ENCODE measurements around the gene HSD17B7. TPM values are rescaled to one million over a fixed set of nuclear protein-coding genes. Genes with fewer than 3 reads are reported as not detected.
"Not testable (repeated sequence)": the region's sequence is repeated elsewhere in the genome, so short reads cannot be mapped to it uniquely, and the experiment has no call there.

HSD17B7 gene
- total and polyA plus RNA-seq, 2 donors (not counting 1 experiment from before 2014, with no cell fraction given): 19.8 to 50.4 TPM

DNA sequence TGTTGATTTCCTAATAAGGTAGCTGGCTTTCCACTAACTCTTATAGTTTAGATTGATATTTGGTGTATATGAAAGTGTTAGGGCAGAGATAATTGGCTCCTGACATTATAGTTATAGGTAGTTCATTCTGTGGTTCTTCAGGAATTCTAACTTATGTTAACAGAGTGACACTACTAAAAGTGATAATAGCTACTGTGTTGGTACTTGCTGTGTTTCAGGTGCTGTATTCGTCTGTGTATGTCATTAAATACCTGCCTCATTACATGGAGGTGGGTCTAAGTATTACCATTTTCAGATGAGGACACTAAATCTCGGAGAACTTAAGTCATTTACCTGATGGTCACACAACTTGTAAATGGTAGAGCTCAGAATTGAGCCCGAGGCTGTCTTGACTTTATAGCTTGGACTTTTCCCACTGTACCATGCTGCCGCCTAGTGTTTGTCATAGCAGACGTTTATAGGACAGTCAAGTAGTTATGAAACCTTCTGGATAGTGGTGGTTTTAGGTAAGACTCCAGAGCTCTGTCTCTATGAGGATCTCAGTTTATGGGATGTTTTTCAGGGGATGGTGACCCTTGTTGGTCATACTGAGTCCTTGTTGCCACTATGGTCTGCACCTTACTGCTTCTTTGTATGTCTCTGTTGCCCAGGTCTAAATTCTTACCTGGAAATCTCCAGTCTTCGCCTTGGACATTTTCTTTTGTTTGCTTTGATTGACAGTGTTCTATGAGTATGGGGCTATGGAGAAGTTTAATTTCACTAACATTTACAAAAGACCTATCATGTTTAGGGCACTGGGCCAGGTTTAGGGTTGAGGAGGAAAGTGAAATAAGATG, 9.7 kb downstream of the HSD17B7 start:
- not testable (repeated sequence) for H3K4me1 ChIP-seq (ENCODE audit: control insufficient read depth, extremely low read depth, insufficient read depth, low read length); H3K27me3 ChIP-seq (ENCODE audit: control insufficient read depth, insufficient read depth, low read length); H4K20me1 ChIP-seq (ENCODE audit: control insufficient read depth, extremely low read depth, insufficient read depth, low read length); H3K9ac ChIP-seq (ENCODE audit: insufficient read depth, low read length); H2AFZ ChIP-seq (ENCODE audit: low read length); H3K4me3 ChIP-seq (replicated peaks in 1 of 4; ENCODE audit: control extremely low read depth in 1 of 4, insufficient read depth in 1 of 4, low read depth in 3 of 4, low read length in 4 of 4); H3K4me2 ChIP-seq (ENCODE audit: extremely low read depth, insufficient read depth, low read length); H3K36me3 ChIP-seq (ENCODE audit: control insufficient read depth, insufficient read depth, low read length); H3K9me3 ChIP-seq (ENCODE audit: control insufficient read depth, insufficient read depth, low read depth, low read length); H3K27ac ChIP-seq (ENCODE audit: insufficient read depth, low read length); H3K79me2 ChIP-seq (ENCODE audit: control insufficient read depth, insufficient read depth, low read length)
- DNase-seq (ENCODE audit: low read depth in 2 of 2): peak; percentile 49 to 79
- TF ChIP-seq, protein P1, sequence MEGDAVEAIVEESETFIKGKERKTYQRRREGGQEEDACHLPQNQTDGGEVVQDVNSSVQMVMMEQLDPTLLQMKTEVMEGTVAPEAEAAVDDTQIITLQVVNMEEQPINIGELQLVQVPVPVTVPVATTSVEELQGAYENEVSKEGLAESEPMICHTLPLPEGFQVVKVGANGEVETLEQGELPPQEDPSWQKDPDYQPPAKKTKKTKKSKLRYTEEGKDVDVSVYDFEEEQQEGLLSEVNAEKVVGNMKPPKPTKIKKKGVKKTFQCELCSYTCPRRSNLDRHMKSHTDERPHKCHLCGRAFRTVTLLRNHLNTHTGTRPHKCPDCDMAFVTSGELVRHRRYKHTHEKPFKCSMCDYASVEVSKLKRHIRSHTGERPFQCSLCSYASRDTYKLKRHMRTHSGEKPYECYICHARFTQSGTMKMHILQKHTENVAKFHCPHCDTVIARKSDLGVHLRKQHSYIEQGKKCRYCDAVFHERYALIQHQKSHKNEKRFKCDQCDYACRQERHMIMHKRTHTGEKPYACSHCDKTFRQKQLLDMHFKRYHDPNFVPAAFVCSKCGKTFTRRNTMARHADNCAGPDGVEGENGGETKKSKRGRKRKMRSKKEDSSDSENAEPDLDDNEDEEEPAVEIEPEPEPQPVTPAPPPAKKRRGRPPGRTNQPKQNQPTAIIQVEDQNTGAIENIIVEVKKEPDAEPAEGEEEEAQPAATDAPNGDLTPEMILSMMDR (conservative IDR thresholded peaks at IDR 0.05 in 1 of 2, IDR thresholded peaks at IDR 0.05 in 1 of 2; ENCODE audit: low read depth in 1 of 2, low read length in 2 of 2): peak; percentile 57 to 70

GRCh38 chr1:162807503-162807902, 17.0 kb downstream of the HSD17B7 start:
- not testable (repeated sequence) for H3K79me2 ChIP-seq (ENCODE audit: control insufficient read depth, insufficient read depth, low read length); H3K4me2 ChIP-seq (ENCODE audit: extremely low read depth, insufficient read depth, low read length); H3K36me3 ChIP-seq (ENCODE audit: control insufficient read depth, insufficient read depth, low read length); H3K9me3 ChIP-seq (ENCODE audit: control insufficient read depth, insufficient read depth, low read depth, low read length); DNase-seq (ENCODE audit: low read depth in 2 of 2); H3K9ac ChIP-seq (ENCODE audit: insufficient read depth, low read length); H3K4me1 ChIP-seq (ENCODE audit: control insufficient read depth, extremely low read depth, insufficient read depth, low read length); H3K4me3 ChIP-seq (replicated peaks in 1 of 4; ENCODE audit: control extremely low read depth in 1 of 4, insufficient read depth in 1 of 4, low read depth in 3 of 4, low read length in 4 of 4); H2AFZ ChIP-seq (ENCODE audit: low read length); H4K20me1 ChIP-seq (ENCODE audit: control insufficient read depth, extremely low read depth, insufficient read depth, low read length); H3K27me3 ChIP-seq (ENCODE audit: control insufficient read depth, insufficient read depth, low read length); H3K27ac ChIP-seq (ENCODE audit: insufficient read depth, low read length)

- H3K4me1 ChIP-seq (ENCODE audit: control insufficient read depth, extremely low read depth, insufficient read depth, low read length); H3K9ac ChIP-seq (ENCODE audit: insufficient read depth, low read length); DNase-seq (ENCODE audit: low read depth in 2 of 2); H4K20me1 ChIP-seq (ENCODE audit: control insufficient read depth, extremely low read depth, insufficient read depth, low read length); H3K79me2 ChIP-seq (ENCODE audit: control insufficient read depth, insufficient read depth, low read length); H3K36me3 ChIP-seq (ENCODE audit: control insufficient read depth, insufficient read depth, low read length); H2AFZ ChIP-seq (ENCODE audit: low read length); H3K9me3 ChIP-seq (ENCODE audit: control insufficient read depth, insufficient read depth, low read depth, low read length); H3K27ac ChIP-seq (ENCODE audit: insufficient read depth, low read length); H3K4me2 ChIP-seq (ENCODE audit: extremely low read depth, insufficient read depth, low read length); H3K4me3 ChIP-seq (replicated peaks in 1 of 4; ENCODE audit: control extremely low read depth in 1 of 4, insufficient read depth in 1 of 4, low read depth in 3 of 4, low read length in 4 of 4); H3K27me3 ChIP-seq (ENCODE audit: control insufficient read depth, insufficient read depth, low read length): not testable (repeated sequence)
Observed at GRCh38 chr1:162812357-162812756, 21.9 kb downstream of the HSD17B7 start.

DNA sequence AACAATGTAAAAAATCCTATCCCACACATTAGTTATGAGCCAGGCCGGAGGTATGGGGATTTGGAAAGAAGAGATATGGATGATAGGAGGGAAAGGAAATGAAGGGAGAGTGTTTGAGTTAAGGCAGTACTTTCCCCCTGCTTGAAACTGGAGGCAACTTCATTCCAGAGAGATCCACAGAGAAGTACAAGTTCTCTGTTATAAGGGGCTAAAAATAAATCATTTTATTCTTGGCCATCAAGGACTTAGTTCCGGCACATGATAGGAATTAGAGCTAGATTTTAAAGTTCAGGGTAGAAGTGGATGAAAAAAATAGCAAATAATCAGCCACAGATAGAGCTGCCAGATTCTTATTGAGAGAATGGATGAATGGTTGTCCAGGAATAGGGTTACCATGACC, 27.6 kb downstream of the HSD17B7 start:
- H3K9me3 ChIP-seq (ENCODE audit: control insufficient read depth, insufficient read depth, low read depth, low read length); H3K36me3 ChIP-seq (ENCODE audit: control insufficient read depth, insufficient read depth, low read length); H3K4me1 ChIP-seq (ENCODE audit: control insufficient read depth, extremely low read depth, insufficient read depth, low read length); H3K4me2 ChIP-seq (ENCODE audit: extremely low read depth, insufficient read depth, low read length); H2AFZ ChIP-seq (ENCODE audit: low read length); H4K20me1 ChIP-seq (ENCODE audit: control insufficient read depth, extremely low read depth, insufficient read depth, low read length); DNase-seq (ENCODE audit: low read depth in 2 of 2); H3K79me2 ChIP-seq (ENCODE audit: control insufficient read depth, insufficient read depth, low read length); H3K27ac ChIP-seq (ENCODE audit: insufficient read depth, low read length); H3K9ac ChIP-seq (ENCODE audit: insufficient read depth, low read length); H3K27me3 ChIP-seq (ENCODE audit: control insufficient read depth, insufficient read depth, low read length); H3K4me3 ChIP-seq (replicated peaks in 1 of 4; ENCODE audit: control extremely low read depth in 1 of 4, insufficient read depth in 1 of 4, low read depth in 3 of 4, low read length in 4 of 4): not testable (repeated sequence)

DNA sequence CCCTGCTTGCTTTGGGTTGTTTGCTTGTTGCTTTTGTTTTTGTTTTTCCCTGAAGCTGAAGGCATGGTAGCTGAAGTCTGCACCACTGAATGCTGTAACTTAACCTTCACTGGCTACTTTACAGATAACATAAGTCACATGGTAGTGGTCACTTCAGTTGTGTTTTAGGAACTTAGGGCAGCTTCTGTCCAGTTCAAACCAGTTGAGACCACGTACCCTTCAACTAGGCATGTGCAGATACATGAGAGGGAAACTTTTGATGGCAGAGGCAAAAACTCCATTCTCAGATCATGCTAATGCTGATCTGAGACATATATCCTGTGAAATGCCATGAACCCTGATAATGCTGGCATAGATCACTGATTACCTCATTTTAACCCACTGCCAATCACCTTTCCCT, 28.2 kb downstream of the HSD17B7 start:
- not testable (repeated sequence) for DNase-seq (ENCODE audit: low read depth in 2 of 2); H3K36me3 ChIP-seq (ENCODE audit: control insufficient read depth, insufficient read depth, low read length); H4K20me1 ChIP-seq (ENCODE audit: control insufficient read depth, extremely low read depth, insufficient read depth, low read length); H3K27ac ChIP-seq (ENCODE audit: insufficient read depth, low read length); H3K4me3 ChIP-seq (replicated peaks in 1 of 4; ENCODE audit: control extremely low read depth in 1 of 4, insufficient read depth in 1 of 4, low read depth in 3 of 4, low read length in 4 of 4); H3K4me2 ChIP-seq (ENCODE audit: extremely low read depth, insufficient read depth, low read length); H3K4me1 ChIP-seq (ENCODE audit: control insufficient read depth, extremely low read depth, insufficient read depth, low read length); H3K79me2 ChIP-seq (ENCODE audit: control insufficient read depth, insufficient read depth, low read length); H3K9ac ChIP-seq (ENCODE audit: insufficient read depth, low read length); H3K27me3 ChIP-seq (ENCODE audit: control insufficient read depth, insufficient read depth, low read length); H2AFZ ChIP-seq (ENCODE audit: low read length); H3K9me3 ChIP-seq (ENCODE audit: control insufficient read depth, insufficient read depth, low read depth, low read length)
